H1 (cell line): ENCODE results near the gene VAV2. TPM values are rescaled to one million over a fixed set of nuclear protein-coding genes. Genes with fewer than 3 reads are reported as not detected.

Experiments
- CTCF ChIA-PET: fragments of 300-600 bp; sonication (Branson Sonifier 250); formaldehyde crosslinking; loops from one replicate; lab custom pipeline; 2021; ENCODE audit not compliant: partially characterized antibody; lab: Charles Lee
- POLR2A ChIA-PET: fragments of 300-600 bp; sonication (Branson Sonifier 250); formaldehyde crosslinking; loops from one replicate; lab custom pipeline; 2021; ENCODE audit warnings: inconsistent platforms; ENCODE audit not compliant: partially characterized antibody; lab: Charles Lee
- DNase-seq, 2 experiments: peaks; one replicate each; pipeline versions ENCODE4 v3.0.0 to v3.0.0-alpha.2; 2010 to 2022; ENCODE audit warnings: low spot score in 2 of 2, low read depth in 1 of 2, mixed read lengths in 1 of 2
- FAIRE-seq: peaks from 2 replicates; lab custom pipeline; 2011; peaks lifted over from hg19 to GRCh38; lab: Jason Lieb, UNC
- H2AFZ ChIP-seq: 2 replicates; pipeline ENCODE4 v1.8.1; 2012; ENCODE audit warnings: low read length, inconsistent platforms
- H2AK5ac ChIP-seq: 2 replicates; pipeline ENCODE4 v1.6.1; 2013; ENCODE audit warnings: low read depth, low read length
- H2BK120ac ChIP-seq: replicated peaks from 2 replicates; pipeline ENCODE3; 2013; ENCODE audit warnings: low read depth, low read length, inconsistent platforms
- H2BK12ac ChIP-seq: 2 replicates; pipeline ENCODE4 v1.6.1; 2013; ENCODE audit warnings: low read depth, low read length
- H2BK15ac ChIP-seq: 2 replicates; pipeline ENCODE4 v1.6.1; 2013; ENCODE audit warnings: low read length
- H2BK20ac ChIP-seq: 2 replicates; pipeline ENCODE4 v1.6.1; 2013; ENCODE audit warnings: low read length
- H2BK5ac ChIP-seq: 2 replicates; pipeline ENCODE4 v1.6.1; 2013; ENCODE audit warnings: low read depth, low read length
- H3K14ac ChIP-seq: 2 replicates; pipeline ENCODE4 v1.6.1; 2013; ENCODE audit warnings: inconsistent platforms; ENCODE audit not compliant: insufficient read length
- H3K18ac ChIP-seq: 2 replicates; pipeline ENCODE4 v1.6.1; 2013; ENCODE audit warnings: low read length; ENCODE audit errors: extremely low read depth
- H3K23ac ChIP-seq: 2 replicates; pipeline ENCODE4 v1.6.1; 2013; ENCODE audit warnings: inconsistent platforms; ENCODE audit not compliant: insufficient read length
- H3K23me2 ChIP-seq: 2 replicates; pipeline ENCODE4 v1.6.1; 2013; ENCODE audit warnings: low read depth, low read length
- H3K27ac ChIP-seq: 2 replicates; pipeline ENCODE4 v1.6.1; 2011; ENCODE audit warnings: low read depth, low read length, inconsistent platforms
- H3K27me3 ChIP-seq, 4 experiments: replicated peaks in 1 of 4; 1 replicate in 1 of 4; 2 replicates in 3 of 4; pipeline versions ENCODE4 v1.6.1 to v1.8.1; 2011 to 2013; ENCODE audit warnings: low read length in 3 of 4, mild to moderate bottlenecking in 3 of 4, inconsistent platforms in 2 of 4, mixed read lengths in 2 of 4, moderate library complexity in 1 of 4; ENCODE audit not compliant: control insufficient read depth in 3 of 4, insufficient read depth in 3 of 4; ENCODE audit errors: extremely low read depth in 1 of 4
- H3K36me3 ChIP-seq, 4 experiments: 2 replicates each; pipeline versions ENCODE4 v1.6.1 to v1.8.1; 2011 to 2013; ENCODE audit warnings: mild to moderate bottlenecking in 4 of 4, low read length in 3 of 4, moderate library complexity in 2 of 4, control low read depth in 1 of 4, inconsistent platforms in 1 of 4; ENCODE audit not compliant: insufficient read depth in 4 of 4, control insufficient read depth in 2 of 4
- H3K4ac ChIP-seq: replicated peaks from 2 replicates; pipeline ENCODE3; 2013; ENCODE audit warnings: low read length, low read depth, mixed read lengths, inconsistent platforms; ENCODE audit not compliant: insufficient read length
- H3K4me1 ChIP-seq, 4 experiments: replicated peaks in 1 of 4; 1 replicate in 1 of 4; 2 replicates in 3 of 4; pipeline versions ENCODE4 v1.6.1 to v1.8.1; 2011 to 2013; ENCODE audit warnings: low read length in 3 of 4, inconsistent platforms in 2 of 4, mixed read lengths in 1 of 4; ENCODE audit not compliant: insufficient read depth in 4 of 4, control insufficient read depth in 3 of 4
- H3K4me2 ChIP-seq, 2 experiments: 2 replicates each; pipeline versions ENCODE4 v1.6.1 to v1.8.1; 2011 to 2013; ENCODE audit warnings: low read depth in 2 of 2, low read length in 2 of 2, control low read depth in 1 of 2, inconsistent platforms in 1 of 2, mild to moderate bottlenecking in 1 of 2; ENCODE audit not compliant: insufficient read depth in 1 of 2
- H3K4me3 ChIP-seq, 4 experiments: fragments of 200-600, 300-600 bp in 1 of 4; sonication (generic), shearing (Covaris generic), sonication (Bioruptor Twin) in 1 of 4; 2 replicates each; pipeline versions ENCODE4 v1.5.1 to v1.8.1; 2011 to 2016; ENCODE audit warnings: low read length in 4 of 4, low read depth in 3 of 4, control low read depth in 2 of 4, inconsistent platforms in 2 of 4, mild to moderate bottlenecking in 2 of 4, mixed read lengths in 1 of 4, moderate library complexity in 1 of 4; ENCODE audit not compliant: insufficient read depth in 2 of 4; ENCODE audit errors: extremely low read depth in 1 of 4
- H3K56ac ChIP-seq: replicated peaks from 2 replicates; pipeline ENCODE3; 2013; ENCODE audit warnings: low read depth, mild to moderate bottlenecking, mixed read lengths, low read length, inconsistent platforms; ENCODE audit not compliant: insufficient read length
- H3K79me1 ChIP-seq: 2 replicates; pipeline ENCODE4 v1.6.1; 2013; ENCODE audit warnings: low read depth, low read length, control low read depth
- H3K79me2 ChIP-seq, 2 experiments: 2 replicates each; pipeline versions ENCODE4 v1.6.1 to v1.8.1; 2012 to 2013; ENCODE audit warnings: low read length in 2 of 2, mild to moderate bottlenecking in 2 of 2, inconsistent platforms in 1 of 2; ENCODE audit not compliant: insufficient read depth in 2 of 2, control insufficient read depth in 1 of 2
- H3K9ac ChIP-seq, 4 experiments: replicated peaks in 1 of 4; 1 replicate in 1 of 4; 2 replicates in 3 of 4; pipeline versions ENCODE4 v1.6.1 to v1.8.1; 2011 to 2013; ENCODE audit warnings: low read depth in 3 of 4, low read length in 3 of 4, control low read depth in 2 of 4, mild to moderate bottlenecking in 2 of 4, moderate library complexity in 2 of 4, inconsistent platforms in 1 of 4; ENCODE audit errors: extremely low read depth in 1 of 4
- H3K9me3 ChIP-seq, 2 experiments: 2 replicates each; pipeline versions ENCODE4 v1.6.1 to v1.8.1; 2012 to 2013; ENCODE audit warnings: mild to moderate bottlenecking in 2 of 2, moderate library complexity in 2 of 2, control low read depth in 1 of 2, inconsistent platforms in 1 of 2, low read depth in 1 of 2, low read length in 1 of 2, mixed read lengths in 1 of 2; ENCODE audit not compliant: insufficient read depth in 2 of 2
- H4K20me1 ChIP-seq, 2 experiments: replicated peaks in 1 of 2; 2 replicates each; pipeline versions ENCODE3 to v1.8.1; 2011 to 2013; ENCODE audit warnings: inconsistent platforms in 2 of 2, low read length in 2 of 2, mild to moderate bottlenecking in 1 of 2; ENCODE audit not compliant: insufficient read depth in 2 of 2, control insufficient read depth in 1 of 2
- H4K5ac ChIP-seq: 2 replicates; pipeline ENCODE4 v1.6.1; 2013; ENCODE audit warnings: low read length, low read depth, mixed read lengths, inconsistent platforms; ENCODE audit not compliant: insufficient read length
- H4K8ac ChIP-seq: 2 replicates; pipeline ENCODE4 v1.8.0; 2013; ENCODE audit warnings: mild to moderate bottlenecking, moderate library complexity, low read length, inconsistent platforms; ENCODE audit not compliant: insufficient read depth; ENCODE audit errors: extremely low read depth
- H4K91ac ChIP-seq: replicated peaks from 2 replicates; pipeline ENCODE3; 2013; ENCODE audit warnings: low read length, mixed read lengths, inconsistent platforms; ENCODE audit not compliant: insufficient read length
- ATF3 ChIP-seq: IDR thresholded peaks from 2 replicates; pipeline ENCODE4 v1.6.1; 2011; ENCODE audit warnings: low read depth, mild to moderate bottlenecking, low read length; ENCODE audit not compliant: insufficient read depth
- BACH1 ChIP-seq: IDR thresholded peaks from 2 replicates; pipeline ENCODE4 v1.6.1; 2012; ENCODE audit warnings: low read length, improper control_type of control experiment
- KDM1A ChIP-seq: fragments of 200-600, 300-600 bp; sonication (generic); IDR thresholded peaks from 2 replicates; pipeline ENCODE4 v1.7.1; 2016; ENCODE audit warnings: mild to moderate bottlenecking, low read length, borderline replicate concordance
- KDM4A ChIP-seq: IDR thresholded peaks from one replicate; pipeline ENCODE4 v1.7.1; 2012; ENCODE audit warnings: low read depth, mild to moderate bottlenecking, moderate library complexity, low read length, inconsistent platforms; ENCODE audit not compliant: severe bottlenecking
- MAX ChIP-seq: IDR thresholded peaks from 2 replicates; pipeline ENCODE4 v1.6.1; 2012; ENCODE audit warnings: inconsistent platforms
- NRF1 ChIP-seq: IDR thresholded peaks from 2 replicates; pipeline ENCODE4 v1.6.1; 2011; ENCODE audit warnings: mild to moderate bottlenecking, low read depth, low read length, improper control_type of control experiment
- POU5F1 ChIP-seq: IDR thresholded peaks from 2 replicates; pipeline ENCODE4 v1.6.1; 2011; ENCODE audit warnings: low read depth, mild to moderate bottlenecking, low read length, moderate library complexity
- SIN3A ChIP-seq, 2 experiments: IDR thresholded peaks in 1 of 2; conservative IDR thresholded peaks in 1 of 2; 2 replicates each; pipeline ENCODE4 v1.6.1; 2011 to 2012; ENCODE audit warnings: low read length in 2 of 2, improper control_type of control experiment in 1 of 2, low read depth in 1 of 2, mild to moderate bottlenecking in 1 of 2
- SP2 ChIP-seq: IDR thresholded peaks from 2 replicates; pipeline ENCODE4 v1.6.1; 2012; ENCODE audit warnings: mild to moderate bottlenecking, low read length, inconsistent platforms
- SUZ12 ChIP-seq: fragments of 200-600 bp; sonication (generic); IDR thresholded peaks from 2 replicates; pipeline ENCODE4 v1.6.1; 2012; ENCODE audit warnings: mild to moderate bottlenecking, inconsistent platforms, low read length, moderate library complexity, mixed read lengths
- TCF12 ChIP-seq: IDR thresholded peaks from 2 replicates; pipeline ENCODE4 v1.6.1; 2011; ENCODE audit warnings: low read depth, mild to moderate bottlenecking, low read length
- USF2 ChIP-seq: IDR thresholded peaks from 2 replicates; pipeline ENCODE4 v1.6.1; 2011; ENCODE audit warnings: low read length, improper control_type of control experiment
- WGBS, 2 experiments: shearing (Covaris generic) in 1 of 2; methylation state at CpG; one replicate each; pipeline versions ENCODE4 v1.1.6 to v1.1.7; 2013 to 2015; ENCODE audit warnings: low lambda C conversion rate in 2 of 2, mixed read lengths in 2 of 2, inconsistent platforms in 1 of 2, low coverage in 1 of 2, missing lambda C conversion rate in 1 of 2; ENCODE audit not compliant: insufficient replicate concordance in 2 of 2, insufficient coverage in 1 of 2, insufficient read length in 1 of 2; ENCODE audit errors: extremely low coverage in 1 of 2, missing lambda C conversion rate in 1 of 2; 5-methylcytosine and 5-hydroxymethylcytosine counted together
- polyA plus RNA-seq, 7 experiments: library from polyadenylated mRNA; depleted of rRNA in 3 of 7; stranded (reverse) in 5 of 7; unstranded in 2 of 7; fragments of >200 nt in 5 of 7; fragments of 200-250 nt in 2 of 7; gene quantifications; 1 replicate in 5 of 7; 2 replicates in 1 of 7; 4 replicates in 1 of 7; pipeline versions ENCODE4 v1.2.1 to v1.2.3, GENCODE V29; 2011 to 2013; ENCODE audit warnings: missing spikeins in 2 of 7, mixed read lengths in 2 of 7
- total RNA-seq: library from RNA; stranded (reverse); fragmentation: NEBNext Ultra II Directional; extraction: Animal tissue kit (Norgen Biotek cat#: 25700); gene quantifications from 2 replicates; pipeline ENCODE4 v1.2.1, GENCODE V29; 2021

Gene VAV2
- total and polyA plus RNA-seq, 2 of the 8 experiments (the other 6 are each of a cell fraction or from before 2014, with no cell fraction given), result 13.6 to 37.6 TPM

GRCh38 chr9:133793471-133793870 lies 198.7 kb downstream of the VAV2 start:
- Histone ChIP-seq H2AK5ac (no peak overlapping the region), H2BK20ac (no peak overlapping the region), H3K36me3 (peaks cover 0 to 5% (median 0%) of the 10 kb centered on the region in 4 experiments; a peak in 4 of 8 replicates), H4K91ac (no peak overlapping the region), H3K56ac (no peak overlapping the region), H3K4me1 (peaks cover 0 to 8% (median 2%) of the 10 kb centered on the region in 4 experiments; a peak in 4 of 7 replicates), H3K18ac (no peak overlapping the region), H4K5ac (no peak overlapping the region), H3K9me3 (no peaks in the 10 kb centered on the region), H3K4me2 (no peak overlapping the region), H4K8ac (no peak overlapping the region), H3K4ac (no peak overlapping the region), H4K20me1 (peaks cover 0 to 11% of the 10 kb centered on the region in 2 experiments), H2BK15ac (no peak overlapping the region), H3K79me2 (no peaks in the 10 kb centered on the region), H3K14ac (no peak overlapping the region), H3K27me3 (no peaks in the 10 kb centered on the region), H3K4me3 (no peak overlapping the region), H2BK12ac (no peak overlapping the region), H3K23me2 (peaks cover 3% of the 10 kb centered on the region; the same call in 1 of the 2 replicates), H2BK5ac (no peak overlapping the region), H3K9ac (no peak overlapping the region), H3K79me1 (no peaks in the 10 kb centered on the region), H3K23ac (no peak overlapping the region), H3K27ac (no peak overlapping the region), H2BK120ac (no peak overlapping the region), H2AFZ (no peak overlapping the region)
- DNase-seq (no peak), FAIRE-seq (no peak)
- WGBS, 2 experiments, result 69% methylated on average over 13 of the region's 13 CpGs; no CpG with 5 or more reads in 1 of the 2 experiments
- CTCF ChIA-PET, result interaction anchor here (0.6 to 5.7 kb wide), 28 partner anchors 11 to 268 kb away, joined by 3 to 42 read pairs (median 4); no protein-coding TSS in a partner anchor
- POLR2A ChIA-PET, result no interaction called here
- no peak for TF ChIP-seq BACH1
- TF ChIP-seq POU5F1, result no peak
- TF ChIP-seq SUZ12, result no peak
- no peak for TF ChIP-seq NRF1
- no peak for TF ChIP-seq MAX
- no peak for TF ChIP-seq USF2
- no peak for TF ChIP-seq TCF12
- no peak for TF ChIP-seq ATF3
- TF ChIP-seq SIN3A (conservative IDR thresholded peaks at IDR 0.05 in 1 of 2, IDR thresholded peaks at IDR 0.05 in 1 of 2; ENCODE audit: low read depth in 1 of 2, low read length in 2 of 2), result no peak
- TF ChIP-seq SP2, result no peak
- no peak for TF ChIP-seq KDM4A
- no peak for TF ChIP-seq KDM1A
